Mucosa of descending colon (tissue), 3 donors: Measurements from ENCODE around the gene ALKBH6. TPM values are rescaled to one million over a fixed set of nuclear protein-coding genes. Genes with fewer than 3 reads are reported as not detected.
A peak's percentile ranks its signal among the peaks of the same experiment; 100 is the strongest.

Source experiments
- ATAC-seq: fragments of 200-7000 bp; cut with Tn5 transposase; one replicate; pipeline ENCODE4 v1.9.1; 2020; ENCODE audit warnings: mild to moderate bottlenecking, moderate library complexity
- DNase-seq, 3 donors: peaks; one replicate each; pipeline ENCODE4 v3.0.0-alpha.2; 2020
- H3K36me3 ChIP-seq: fragments of 200-600 bp; one replicate; pipeline ENCODE4 v1.8.0; 2021; ENCODE audit warnings: low read depth, mild to moderate bottlenecking
- H3K4me1 ChIP-seq: fragments of 200-600 bp; one replicate; pipeline ENCODE4 v1.8.0; 2021; ENCODE audit warnings: low read depth, mild to moderate bottlenecking
- H3K4me3 ChIP-seq: fragments of 200-600 bp; one replicate; pipeline ENCODE4 v1.8.0; 2021; ENCODE audit warnings: mild to moderate bottlenecking
- H3K9me3 ChIP-seq: fragments of 200-600 bp; one replicate; pipeline ENCODE4 v1.8.0; 2021; ENCODE audit warnings: mild to moderate bottlenecking
- intact Hi-C, 2 donors: fragments of 100-400 bp; cut with DNase I in 1 of 2; cut with micrococcal nuclease in 1 of 2; formaldehyde crosslinking; loops; one replicate each; pipeline versions ENCODE4 v1.11.0 to v1.11.1; 2022; cut with DNase I, micrococcal nuclease
- total RNA-seq, 3 donors: library from RNA; stranded (reverse); fragmentation: NEBNext Ultra II Directional in 2 of 3; extraction: Animal tissue kit (Norgen Biotek cat#: 25700) in 2 of 3; gene quantifications; one replicate each; pipeline versions ENCODE4 v1.2.1 to v1.2.4, GENCODE V29; 2021 to 2023
- TF ChIP-seq, protein P1 (sequence below): fragments of 200-600 bp; IDR thresholded peaks from one replicate; pipeline ENCODE4 v1.8.0; 2022; ENCODE audit warnings: antibody characterized with exemption, mild to moderate bottlenecking
- donor health status: DM: no; HTN: no; CAD: no; lungs with moderate emphysema.
- donor health status: DM: no; HTN: no; CAD: no.
- donor health status: DM: no; HTN: yes; CAD: no.

ALKBH6 gene
- total RNA-seq, 3 donors from 2014 or later: 20.2 to 24.1 (median 22.0) TPM

DNA sequence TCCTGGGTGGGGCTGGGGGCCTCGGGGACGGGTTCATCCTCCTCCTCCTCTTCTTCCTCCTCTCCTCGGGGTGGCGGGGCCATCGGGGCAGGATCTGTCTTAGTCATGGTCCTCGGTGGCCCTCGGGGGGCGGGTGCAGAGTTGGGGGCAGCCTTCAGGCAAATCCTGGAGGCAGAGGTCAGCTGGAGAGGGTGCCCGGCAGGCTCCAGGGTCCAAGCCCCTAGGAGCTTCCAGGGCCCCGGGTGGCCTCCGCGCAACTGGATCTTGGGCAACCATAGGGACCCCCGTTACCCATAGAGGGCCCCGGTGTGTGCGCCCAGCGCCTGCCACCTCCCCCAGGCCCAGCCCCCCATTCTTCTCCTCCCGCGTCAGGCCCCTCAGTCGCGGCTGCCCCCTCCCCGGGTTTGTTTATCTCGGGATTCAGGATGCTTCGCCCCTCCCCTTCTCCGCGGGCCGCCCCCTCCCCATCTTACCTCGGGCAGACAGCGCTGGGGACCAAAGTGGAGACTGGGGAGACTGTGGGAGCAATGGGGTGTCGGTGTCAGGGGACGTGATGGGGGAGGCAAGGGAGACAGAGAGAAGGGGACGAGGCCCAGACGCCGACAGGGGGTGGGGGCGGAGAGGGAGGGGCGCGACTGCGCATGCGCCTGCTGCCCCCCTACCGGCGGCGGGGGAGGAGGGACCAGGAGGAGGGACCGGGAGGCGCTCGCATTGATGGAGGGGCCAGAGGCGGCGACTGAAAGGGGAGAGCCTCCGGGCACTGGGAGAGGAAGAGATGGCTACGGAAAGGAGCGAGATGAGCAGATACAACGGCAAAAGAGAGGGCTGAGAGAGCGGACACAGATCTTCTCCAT lies 18.5 kb upstream of the ALKBH6 start, which contains the start of gene CLIP3:
CLIP3 (minus strand) TSS at position 623 of the 854 bp plus-strand sequence; CDS start at position 107, 516 bp downstream.
- Histone ChIP-seq H3K4me1 (no peaks in the 10 kb centered on the region), H3K36me3 (no peaks in the 10 kb centered on the region), H3K4me3 (no peak within 1 kb of the TSS), H3K9me3 (no peaks in the 10 kb centered on the region)
- intact Hi-C loops: no loop called here
- TF ChIP-seq, protein P1, sequence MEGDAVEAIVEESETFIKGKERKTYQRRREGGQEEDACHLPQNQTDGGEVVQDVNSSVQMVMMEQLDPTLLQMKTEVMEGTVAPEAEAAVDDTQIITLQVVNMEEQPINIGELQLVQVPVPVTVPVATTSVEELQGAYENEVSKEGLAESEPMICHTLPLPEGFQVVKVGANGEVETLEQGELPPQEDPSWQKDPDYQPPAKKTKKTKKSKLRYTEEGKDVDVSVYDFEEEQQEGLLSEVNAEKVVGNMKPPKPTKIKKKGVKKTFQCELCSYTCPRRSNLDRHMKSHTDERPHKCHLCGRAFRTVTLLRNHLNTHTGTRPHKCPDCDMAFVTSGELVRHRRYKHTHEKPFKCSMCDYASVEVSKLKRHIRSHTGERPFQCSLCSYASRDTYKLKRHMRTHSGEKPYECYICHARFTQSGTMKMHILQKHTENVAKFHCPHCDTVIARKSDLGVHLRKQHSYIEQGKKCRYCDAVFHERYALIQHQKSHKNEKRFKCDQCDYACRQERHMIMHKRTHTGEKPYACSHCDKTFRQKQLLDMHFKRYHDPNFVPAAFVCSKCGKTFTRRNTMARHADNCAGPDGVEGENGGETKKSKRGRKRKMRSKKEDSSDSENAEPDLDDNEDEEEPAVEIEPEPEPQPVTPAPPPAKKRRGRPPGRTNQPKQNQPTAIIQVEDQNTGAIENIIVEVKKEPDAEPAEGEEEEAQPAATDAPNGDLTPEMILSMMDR: no peak
- ATAC-seq (peak; percentile 55), DNase-seq (peak in 2 of 3 donors; percentile 56 to 59)

DNA sequence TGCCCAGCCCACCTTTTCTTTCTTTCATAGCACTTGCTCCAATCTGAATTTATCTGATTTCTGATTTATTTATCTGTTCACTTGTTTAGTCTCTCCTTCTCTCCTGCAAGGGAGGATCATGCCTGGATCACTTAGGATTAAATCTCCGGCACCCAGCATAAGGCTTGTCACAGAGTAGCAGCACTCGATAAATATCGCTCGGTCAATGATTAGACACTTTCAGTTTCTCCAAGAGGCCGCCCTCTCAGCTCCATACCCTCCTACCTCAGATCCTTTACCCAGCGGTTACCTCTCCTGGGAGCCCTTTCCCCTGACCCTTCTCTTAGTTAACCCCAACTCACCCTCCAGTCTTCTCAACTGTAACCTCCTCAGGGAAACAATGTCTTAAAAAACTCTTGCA lies 17.3 kb upstream of the ALKBH6 start:
- no peak overlapping the region for H3K4me3 ChIP-seq
- TF ChIP-seq, protein P1: no peak
- no peaks in the 10 kb centered on the region for H3K9me3 ChIP-seq
- DNase-seq (no peak), ATAC-seq (no peak)
- intact Hi-C loops: no loop called here
- no peaks in the 10 kb centered on the region for H3K4me1 ChIP-seq
- H3K36me3 ChIP-seq: no peaks in the 10 kb centered on the region

DNA sequence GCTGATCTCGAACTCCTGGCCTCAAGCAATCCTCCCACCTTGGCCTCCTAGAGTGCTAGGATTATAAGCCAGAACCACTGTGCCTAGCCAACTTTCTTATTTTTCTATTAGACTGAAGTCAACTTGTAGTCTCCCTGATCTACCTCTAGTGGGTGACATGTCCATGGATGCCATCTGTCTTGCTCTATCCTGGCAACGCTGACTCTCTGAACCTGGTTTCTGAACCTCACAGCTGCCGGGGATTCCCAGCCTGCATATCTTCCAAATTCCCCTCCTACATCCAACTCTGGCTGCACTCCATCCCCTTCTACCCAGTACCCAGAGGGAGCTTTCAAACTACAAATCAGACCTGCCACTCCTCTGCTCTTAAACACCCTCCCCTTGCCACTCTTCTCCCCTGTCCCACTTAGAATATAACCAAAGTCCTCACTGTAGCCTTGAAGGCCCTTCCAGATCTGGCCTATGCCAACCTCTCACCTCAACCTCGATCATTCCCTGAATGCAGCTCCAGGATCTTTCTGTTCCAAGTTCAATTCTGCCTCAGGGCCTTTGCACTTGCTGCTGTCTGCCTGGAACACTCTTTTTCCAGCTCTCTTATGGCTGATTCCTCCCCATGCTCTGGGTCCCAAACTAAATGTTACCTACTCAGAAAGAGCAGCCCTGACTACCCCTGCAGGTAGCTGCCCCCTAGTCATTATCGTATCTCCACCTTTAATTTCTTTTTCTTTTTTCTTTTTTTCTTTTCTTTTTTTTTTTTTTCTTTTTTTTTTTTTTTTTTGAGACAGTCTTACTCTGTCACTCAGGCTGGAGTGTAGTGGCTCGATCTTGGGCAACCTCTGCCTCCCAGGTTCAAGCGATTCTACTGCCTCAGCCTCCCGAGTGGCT lies 16.5 kb upstream of the ALKBH6 start:
- ATAC-seq (peak; percentile 22), DNase-seq (no peak)
- Histone ChIP-seq H3K36me3 (no peaks in the 10 kb centered on the region), H3K4me3 (no peak overlapping the region), H3K9me3 (no peaks in the 10 kb centered on the region), H3K4me1 (no peaks in the 10 kb centered on the region)
- TF ChIP-seq, protein P1: no peak
- intact Hi-C loops: no loop called here

DNA sequence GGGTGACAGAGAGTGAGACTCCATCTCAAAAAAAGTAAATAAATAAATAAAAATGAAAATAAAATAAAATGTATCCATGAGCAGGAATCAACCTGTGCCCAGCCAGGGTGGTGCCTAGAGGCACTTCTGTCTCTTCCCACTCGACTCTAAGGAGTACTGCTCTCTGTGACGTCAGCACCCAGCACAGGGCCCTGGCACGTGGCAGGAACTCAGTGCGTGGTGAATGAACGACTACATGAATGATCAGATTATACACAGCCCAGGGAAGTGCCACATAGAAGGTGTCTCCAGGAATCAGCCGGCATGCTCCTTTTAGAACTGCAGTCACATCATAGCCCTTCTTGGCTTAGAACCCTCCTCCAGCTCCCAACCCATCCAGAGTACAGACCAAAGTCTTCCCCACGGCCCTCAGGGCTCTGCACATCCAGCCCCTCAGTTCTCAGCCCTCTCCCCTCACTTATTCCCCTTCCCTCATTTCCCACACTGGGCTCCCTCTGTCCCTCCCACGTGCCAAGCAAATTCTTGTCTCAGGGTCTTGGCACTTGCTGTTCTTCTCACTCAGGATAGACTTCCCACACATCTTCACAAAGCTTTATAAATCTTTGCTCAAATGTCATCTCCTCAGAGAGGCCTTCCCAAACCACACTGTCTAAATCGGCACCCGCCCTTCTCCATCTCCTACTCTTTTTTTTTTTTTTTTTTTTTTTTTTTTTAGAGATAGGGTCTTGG lies 14.5 kb upstream of the ALKBH6 start:
- intact Hi-C loops: no loop called here
- no peaks in the 10 kb centered on the region for H3K4me1 ChIP-seq
- ATAC-seq (no peak), DNase-seq (no peak)
- no peaks in the 10 kb centered on the region for H3K9me3 ChIP-seq
- TF ChIP-seq, protein P1: no peak
- no peak overlapping the region for H3K4me3 ChIP-seq
- no peaks in the 10 kb centered on the region for H3K36me3 ChIP-seq

DNA sequence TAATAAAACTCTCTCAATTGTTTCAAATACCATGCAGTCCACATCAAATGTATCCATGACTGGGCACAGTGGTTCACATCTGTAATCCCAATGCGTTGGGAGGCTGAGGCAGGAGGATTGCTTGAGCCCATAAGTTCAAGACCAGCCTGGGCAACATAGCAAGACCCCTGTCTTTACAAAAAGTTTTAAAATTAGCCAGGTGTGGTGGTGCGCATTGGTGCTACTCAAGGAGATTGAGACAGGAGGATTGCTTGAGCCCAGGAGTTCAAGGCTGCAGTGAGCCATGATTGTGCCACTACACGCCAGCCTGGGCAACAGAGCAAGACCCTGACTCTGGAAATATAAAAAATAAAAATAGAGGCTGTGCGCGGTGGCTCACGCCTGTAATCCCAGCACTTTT lies 13.7 kb upstream of the ALKBH6 start:
- Histone ChIP-seq H3K4me1 (no peaks in the 10 kb centered on the region), H3K36me3 (no peaks in the 10 kb centered on the region), H3K9me3 (no peaks in the 10 kb centered on the region), H3K4me3 (no peak overlapping the region)
- ATAC-seq (no peak), DNase-seq (no peak)
- TF ChIP-seq, protein P1: no peak
- intact Hi-C loops: no loop called here
